ENCODE measurements around the gene ACIN1. TPM values are rescaled to one million over a fixed set of nuclear protein-coding genes. Genes with fewer than 3 reads are reported as not detected.

The ACIN1 gene
- total and polyA plus RNA-seq, 2 of the 13 experiments (the other 11 are each of a cell fraction or from before 2014, with no cell fraction given), result 165 to 183 TPM

GRCh38 chr14:23128969-23129758 is 34.2 kb upstream of the ACIN1 start:
- 6% methylated on average over 7 of the region's 7 CpGs for WGBS (ENCODE audit: low lambda C conversion rate)
- ATAC-seq, result no peak
- POLR2A ChIA-PET, result interaction anchor here (1.5 kb wide), 1 partner anchor 34 kb away, joined by 4 read pairs; the partner anchor contains the start of genes ACIN1 and C14orf119
- Histone ChIP-seq H3K27me3 (ENCODE audit: control insufficient read depth in 1 of 2, insufficient read depth in 2 of 2, low read length in 2 of 2) (peaks cover 31 to 74% of the 10 kb centered on the region in 2 experiments), H3K4me2 (ENCODE audit: low read depth, low read length) (no peak overlapping the region), H2AFZ (ENCODE audit: low read length) (no peak overlapping the region), H3K4me3 (replicated peaks in 1 of 3; ENCODE audit: insufficient read depth in 1 of 3, low read depth in 2 of 3, low read length in 3 of 3) (no peak overlapping the region), H3K36me3 (replicated peaks in 1 of 2; ENCODE audit: control insufficient read depth in 1 of 2, insufficient read depth in 2 of 2, low read length in 2 of 2) (no peaks in the 10 kb centered on the region), H3K4me1 (ENCODE audit: insufficient read depth, low read length) (no peaks in the 10 kb centered on the region), H3K27ac (ENCODE audit: extremely low read length, insufficient read depth, low read length) (no peak overlapping the region), H4K20me1 (ENCODE audit: insufficient read depth, low read length) (no peaks in the 10 kb centered on the region), H3K9me3 (ENCODE audit: low read length) (no peaks in the 10 kb centered on the region), H3K79me2 (ENCODE audit: insufficient read depth, low read length) (no peaks in the 10 kb centered on the region), H3K9ac (ENCODE audit: insufficient read depth, low read depth, low read length) (no peak overlapping the region)
- intact Hi-C loops (cut with micrococcal nuclease; ENCODE audit: unreplicated experiment), result no loop called here
- CTCF ChIA-PET (ENCODE audit: low intra/inter-chr PET ratio, low total read pairs), result interaction anchor here (1.0 kb wide), 1 partner anchor 8 kb away, joined by 3 read pairs; no protein-coding TSS in a partner anchor
- BruUV-seq (replicated peaks), result no TSS peak
- in situ Hi-C loops (cut with HindIII; ENCODE audit: extremely low pct_ligation_motif_present, low pct_unique_long_range_greater_than_20kb), result no loop called here
- TF ChIP-seq TBL1XR1 (IDR thresholded peaks at IDR 0.05; ENCODE audit: borderline replicate concordance, low read length, partially characterized antibody), result no peak
- no peak for TF ChIP-seq GZF1 (CRISPR knock-in tag; IDR thresholded peaks at IDR 0.05)
- no peak for TF ChIP-seq SOX5 (CRISPR knock-in tag; IDR thresholded peaks at IDR 0.05; ENCODE audit: borderline replicate concordance)
- peak; percentile 35 for TF ChIP-seq CREB1 (IDR thresholded peaks at IDR 0.05)
- TF ChIP-seq CREB1 (CRISPR knock-in tag; IDR thresholded peaks at IDR 0.05), result no peak
- TF ChIP-seq ATF7 (IDR thresholded peaks at IDR 0.05), result no peak
- no peak for TF ChIP-seq ATF7 (CRISPR knock-in tag; IDR thresholded peaks at IDR 0.05)
- no peak for TF ChIP-seq ZBTB2 (CRISPR knock-in tag; IDR thresholded peaks at IDR 0.05; ENCODE audit: low read depth)
- DNase-seq (ENCODE audit: low spot score), result no peak
- peak; percentile 51 for FAIRE-seq

Data from HepG2 (cell line).